DOHH2 (cell line): Measurements from ENCODE around the gene LDLRAD4.

Experiments
- H3F3A ChIP-seq: fragments of 200-600 bp; sonication (generic), shearing (Covaris generic); 2 replicates; pipeline ENCODE4 v1.6.0; 2016; ENCODE audit warnings: antibody characterized with exemption, mild to moderate bottlenecking; ENCODE audit not compliant: control insufficient read depth, insufficient read depth
- H3K27ac ChIP-seq: fragments of 200-600 bp; sonication (generic); 2 replicates; pipeline ENCODE4 v1.5.1; 2014; ENCODE audit warnings: low read depth, mild to moderate bottlenecking, low read length, moderate library complexity
- H3K27me3 ChIP-seq: fragments of 200-600 bp; sonication (generic); 2 replicates; pipeline ENCODE4 v1.6.1; 2014; ENCODE audit warnings: mild to moderate bottlenecking, low read length, mixed read lengths; ENCODE audit not compliant: control insufficient read depth
- H3K36me3 ChIP-seq: fragments of 200-600 bp; sonication (generic); 2 replicates; pipeline ENCODE4 v1.6.1; 2014; ENCODE audit warnings: mild to moderate bottlenecking, low read length, moderate library complexity, mixed read lengths; ENCODE audit not compliant: control insufficient read depth
- H3K4me1 ChIP-seq: fragments of 200-600 bp; sonication (generic); 2 replicates; pipeline ENCODE4 v1.6.1; 2014; ENCODE audit warnings: mild to moderate bottlenecking, low read length, mixed read lengths; ENCODE audit not compliant: control insufficient read depth
- H3K4me2 ChIP-seq: fragments of 200-600 bp; sonication (generic); 2 replicates; pipeline ENCODE4 v1.6.0; 2014; ENCODE audit warnings: mild to moderate bottlenecking, low read length, moderate library complexity
- H3K4me3 ChIP-seq: fragments of 200-600 bp; sonication (generic); 2 replicates; pipeline ENCODE4 v1.5.1; 2014; ENCODE audit warnings: mild to moderate bottlenecking, low read length, mixed read lengths
- H3K79me2 ChIP-seq: fragments of 200-600 bp; sonication (generic); 2 replicates; pipeline ENCODE4 v1.6.1; 2014; ENCODE audit warnings: mild to moderate bottlenecking, low read length, mixed read lengths; ENCODE audit not compliant: control insufficient read depth
- H3K9me2 ChIP-seq: fragments of 200-600 bp; sonication (generic); replicated peaks from 2 replicates; pipeline ENCODE4 v1.6.1; 2014; ENCODE audit warnings: mild to moderate bottlenecking, low read length, mixed read lengths; ENCODE audit not compliant: control insufficient read depth
- H3K9me3 ChIP-seq: fragments of 200-600 bp; sonication (generic); 2 replicates; pipeline ENCODE4 v1.6.1; 2014; ENCODE audit warnings: antibody characterized with exemption, low read length, mixed read lengths; ENCODE audit not compliant: control insufficient read depth, insufficient read depth
- H4K20me1 ChIP-seq: fragments of 200-600 bp; sonication (generic); 2 replicates; pipeline ENCODE4 v1.6.0; 2014; ENCODE audit warnings: low read depth, mild to moderate bottlenecking, antibody characterized with exemption, low read length, moderate library complexity; ENCODE audit not compliant: control insufficient read depth, insufficient read depth
- EZH2phosphoT487 ChIP-seq: fragments of 200-600 bp; sonication (generic); IDR thresholded peaks from 2 replicates; pipeline ENCODE4 v1.6.1; 2017; ENCODE audit warnings: borderline replicate concordance, mild to moderate bottlenecking, antibody characterized with exemption, low read length, moderate library complexity, mixed read lengths
- TF ChIP-seq, protein P1 (sequence below): fragments of 200-600 bp; sonication (generic); IDR thresholded peaks from one replicate; pipeline ENCODE4 v1.5.1; 2014; ENCODE audit warnings: antibody characterized with exemption, mild to moderate bottlenecking, low read depth, low read length; ENCODE audit not compliant: poor library complexity, severe bottlenecking

LDLRAD4 gene

DNA sequence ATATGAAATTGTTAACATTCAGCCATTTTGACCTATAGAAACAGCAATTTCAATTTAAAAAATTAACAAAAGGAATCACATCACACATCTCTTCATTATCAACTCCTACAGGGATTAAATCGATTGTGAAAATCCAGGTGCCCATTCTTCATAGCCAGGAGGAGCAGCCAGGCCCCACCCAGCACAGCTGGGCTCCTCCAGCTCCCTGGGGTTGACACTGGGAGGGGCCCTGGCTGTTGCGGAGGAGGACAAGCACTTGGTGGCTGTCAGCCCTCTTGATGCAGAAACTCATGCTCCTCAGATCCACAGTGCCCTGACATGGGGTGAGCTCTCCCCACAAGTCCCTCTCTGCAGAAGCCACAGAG is 408.0 kb downstream of the LDLRAD4 start:
- TF ChIP-seq EZH2phosphoT487, result no peak
- TF ChIP-seq, protein P1, sequence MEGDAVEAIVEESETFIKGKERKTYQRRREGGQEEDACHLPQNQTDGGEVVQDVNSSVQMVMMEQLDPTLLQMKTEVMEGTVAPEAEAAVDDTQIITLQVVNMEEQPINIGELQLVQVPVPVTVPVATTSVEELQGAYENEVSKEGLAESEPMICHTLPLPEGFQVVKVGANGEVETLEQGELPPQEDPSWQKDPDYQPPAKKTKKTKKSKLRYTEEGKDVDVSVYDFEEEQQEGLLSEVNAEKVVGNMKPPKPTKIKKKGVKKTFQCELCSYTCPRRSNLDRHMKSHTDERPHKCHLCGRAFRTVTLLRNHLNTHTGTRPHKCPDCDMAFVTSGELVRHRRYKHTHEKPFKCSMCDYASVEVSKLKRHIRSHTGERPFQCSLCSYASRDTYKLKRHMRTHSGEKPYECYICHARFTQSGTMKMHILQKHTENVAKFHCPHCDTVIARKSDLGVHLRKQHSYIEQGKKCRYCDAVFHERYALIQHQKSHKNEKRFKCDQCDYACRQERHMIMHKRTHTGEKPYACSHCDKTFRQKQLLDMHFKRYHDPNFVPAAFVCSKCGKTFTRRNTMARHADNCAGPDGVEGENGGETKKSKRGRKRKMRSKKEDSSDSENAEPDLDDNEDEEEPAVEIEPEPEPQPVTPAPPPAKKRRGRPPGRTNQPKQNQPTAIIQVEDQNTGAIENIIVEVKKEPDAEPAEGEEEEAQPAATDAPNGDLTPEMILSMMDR, result no peak
- peaks cover 23% of the 10 kb centered on the region for H3K36me3 ChIP-seq
- H4K20me1 ChIP-seq, result no peaks in the 10 kb centered on the region
- H3K27me3 ChIP-seq, result no peaks in the 10 kb centered on the region
- no peak overlapping the region for H3K27ac ChIP-seq
- no peaks in the 10 kb centered on the region for H3K9me2 ChIP-seq
- H3F3A ChIP-seq, result no peaks in the 10 kb centered on the region
- H3K9me3 ChIP-seq, result no peaks in the 10 kb centered on the region
- H3K4me3 ChIP-seq, result no peak overlapping the region
- H3K79me2 ChIP-seq, result peaks cover 34% of the 10 kb centered on the region
- no peak overlapping the region for H3K4me2 ChIP-seq
- peaks cover 22% of the 10 kb centered on the region for H3K4me1 ChIP-seq

DNA sequence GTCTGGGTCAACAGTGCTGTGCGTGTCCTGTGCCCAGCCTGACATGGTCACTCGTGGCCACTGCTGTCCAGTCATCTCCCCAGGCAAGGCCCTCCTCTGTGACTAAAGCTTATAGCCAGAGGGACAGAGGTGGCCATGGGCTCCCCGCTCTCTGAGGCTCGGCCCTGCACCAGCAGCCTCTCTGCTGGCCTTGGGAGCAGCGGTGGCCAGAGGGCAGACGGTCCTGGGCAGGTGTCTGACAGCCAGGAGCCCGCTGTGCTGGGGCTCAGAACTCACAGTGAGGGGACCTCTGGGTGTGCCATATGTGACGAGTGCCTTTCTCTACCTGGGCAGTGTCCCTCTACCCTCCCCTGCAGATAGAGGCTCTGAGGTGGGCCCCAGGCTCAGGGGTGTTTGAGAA is 409.1 kb downstream of the LDLRAD4 start:
- peaks cover 22% of the 10 kb centered on the region for H3K4me1 ChIP-seq
- peaks cover 8% of the 10 kb centered on the region; the same call in 1 of the 2 replicates for H3K9me3 ChIP-seq
- peaks cover 29% of the 10 kb centered on the region for H3K36me3 ChIP-seq
- no peak overlapping the region for H3K27ac ChIP-seq
- H3K27me3 ChIP-seq, result no peaks in the 10 kb centered on the region
- H3K79me2 ChIP-seq, result peaks cover 41% of the 10 kb centered on the region
- H3F3A ChIP-seq, result no peaks in the 10 kb centered on the region
- H3K4me2 ChIP-seq, result no peak overlapping the region
- no peaks in the 10 kb centered on the region for H3K9me2 ChIP-seq
- H4K20me1 ChIP-seq, result no peaks in the 10 kb centered on the region
- TF ChIP-seq, protein P1, result no peak
- TF ChIP-seq EZH2phosphoT487, result no peak
- no peak overlapping the region for H3K4me3 ChIP-seq

DNA sequence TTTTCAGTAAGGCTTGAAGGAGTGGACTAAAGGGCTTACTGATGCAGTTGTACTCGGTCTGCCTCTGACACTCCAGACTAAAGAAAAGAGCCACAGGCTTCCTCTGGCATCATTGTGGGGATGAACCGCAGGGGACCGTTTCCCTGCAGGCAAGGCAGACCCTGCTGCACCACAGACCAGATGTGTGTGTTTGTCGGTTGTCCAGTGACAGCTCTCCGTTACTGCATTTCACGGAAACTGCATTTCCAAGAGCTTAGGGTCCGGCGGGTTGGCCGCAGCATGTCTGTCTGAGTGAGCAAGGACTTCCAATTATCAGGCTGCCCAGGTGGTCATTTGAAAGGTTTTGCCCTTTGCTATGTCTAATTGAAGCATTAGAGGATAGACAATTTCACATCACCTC is 409.7 kb downstream of the LDLRAD4 start:
- Histone ChIP-seq H3K79me2 (peaks cover 42% of the 10 kb centered on the region), H4K20me1 (no peaks in the 10 kb centered on the region), H3K9me2 (no peaks in the 10 kb centered on the region), H3K27me3 (no peaks in the 10 kb centered on the region), H3F3A (no peaks in the 10 kb centered on the region), H3K4me1 (peaks cover 22% of the 10 kb centered on the region), H3K27ac (no peak overlapping the region), H3K4me3 (no peak overlapping the region), H3K36me3 (peaks cover 29% of the 10 kb centered on the region), H3K4me2 (no peak overlapping the region), H3K9me3 (peaks cover 12% of the 10 kb centered on the region; the same call in 1 of the 2 replicates)
- no peak for TF ChIP-seq EZH2phosphoT487
- TF ChIP-seq, protein P1, result no peak
